HT1080 (cell line): ENCODE results near the gene FKBP1C. TPM values are rescaled to one million over a fixed set of nuclear protein-coding genes. Genes with fewer than 3 reads are reported as not detected.
"Not testable (repeated sequence)": the region's sequence is repeated elsewhere in the genome, so short reads cannot be mapped to it uniquely, and the experiment has no call there.

Source experiments
- DNase-seq: peaks from one replicate; pipeline ENCODE4 v3.0.0-alpha.2; 2015; ENCODE audit warnings: low read depth
- polyA plus RNA-seq, 2 experiments: library from polyadenylated mRNA; depleted of rRNA; stranded (reverse); fragments of >200 nt; gene quantifications; 2 replicates each; pipeline ENCODE4 v1.2.3, GENCODE V29; 2015
- total RNA-seq: library from RNA; depleted of rRNA; stranded (reverse); fragments of >200 nt; shearing (Covaris generic); gene quantifications from 2 replicates; pipeline ENCODE4 v1.2.3, GENCODE V29; 2014; rRNA removed

Gene FKBP1C
- 0.17 and 0.69 TPM in 2 replicates for total RNA-seq
- 0.95 and 1.3 TPM in 2 replicates for polyA plus RNA-seq (2015; cell fraction: cytosol; rRNA removed)
- polyA plus RNA-seq (2015; cell fraction: nucleus; rRNA removed) = 0.46 and 0.93 TPM in 2 replicates

GRCh38 chr6:63211343-63211742, at the start of gene FKBP1C:
TSS of gene FKBP1C (plus strand) at chr6:63211469.
- not testable (repeated sequence) for DNase-seq

DNA sequence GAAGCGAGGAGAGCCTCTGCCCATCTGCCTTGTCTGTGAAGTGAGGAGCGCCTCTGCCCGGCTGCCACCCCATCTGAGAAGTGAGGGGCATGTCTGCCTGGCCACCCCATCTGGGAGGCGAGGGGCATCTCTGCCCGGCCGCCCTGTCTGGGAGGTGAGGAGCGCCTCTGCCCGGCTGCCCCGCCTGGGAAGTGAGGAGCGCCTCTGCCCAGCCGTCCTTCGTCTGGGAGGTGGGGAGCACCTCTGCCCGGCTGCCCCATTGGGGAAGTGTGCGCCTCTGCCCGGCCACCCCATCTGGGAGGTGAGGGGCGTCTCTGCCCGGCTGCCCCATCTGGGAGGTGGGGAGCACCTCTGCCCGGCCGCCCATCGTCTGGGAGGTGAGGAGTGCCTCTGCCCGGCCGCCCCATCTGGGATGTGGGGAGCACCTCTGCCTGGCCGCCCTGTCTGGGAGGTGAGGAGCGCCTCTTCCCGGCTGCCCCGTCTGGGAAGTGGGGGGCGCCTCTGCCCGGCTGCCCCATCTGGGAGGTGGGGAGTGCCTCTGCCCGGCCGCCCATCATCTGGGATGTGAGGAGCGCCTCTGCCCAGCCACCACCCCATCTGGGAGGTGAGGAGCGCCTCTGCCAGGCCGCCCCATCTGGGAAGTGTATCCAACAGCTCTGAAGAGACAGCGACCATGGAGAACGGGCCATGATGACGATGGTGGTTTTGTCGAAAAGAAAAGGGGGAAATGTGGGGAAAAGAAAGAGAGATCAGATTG, 47.0 kb upstream of the FKBP1C start:
- not testable (repeated sequence) for DNase-seq

DNA sequence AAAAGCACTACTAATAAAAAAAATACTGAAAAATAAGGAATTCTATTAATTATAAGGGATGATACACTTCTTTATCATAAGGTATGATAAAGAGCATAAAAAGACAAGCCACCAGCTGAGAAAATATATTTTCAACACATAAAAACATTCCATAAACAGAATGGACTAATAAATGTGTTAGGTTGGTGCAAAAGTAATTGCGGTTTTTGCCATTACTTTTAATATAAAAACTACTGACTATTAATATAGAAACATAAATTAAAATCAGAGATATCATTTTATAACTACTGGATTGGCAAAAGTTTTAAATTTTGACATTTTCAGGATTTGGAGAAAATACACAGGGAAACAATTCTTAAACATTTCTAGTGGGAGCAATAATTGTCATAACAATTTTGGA, 37.1 kb upstream of the FKBP1C start:
- DNase-seq = no peak

- no peak for DNase-seq
Measured at GRCh38 chr6:63176181-63176580, 35.1 kb upstream of the FKBP1C start.

- DNase-seq = no peak
Measured at GRCh38 chr6:63180367-63180766, 30.9 kb upstream of the FKBP1C start.

GRCh38 chr6:63186970-63187369, 24.3 kb upstream of the FKBP1C start:
- no peak for DNase-seq

GRCh38 chr6:63188828-63189227, 22.4 kb upstream of the FKBP1C start:
- DNase-seq = no peak

- no peak for DNase-seq
Measured at GRCh38 chr6:63193324-63193723, 17.9 kb upstream of the FKBP1C start.

DNA sequence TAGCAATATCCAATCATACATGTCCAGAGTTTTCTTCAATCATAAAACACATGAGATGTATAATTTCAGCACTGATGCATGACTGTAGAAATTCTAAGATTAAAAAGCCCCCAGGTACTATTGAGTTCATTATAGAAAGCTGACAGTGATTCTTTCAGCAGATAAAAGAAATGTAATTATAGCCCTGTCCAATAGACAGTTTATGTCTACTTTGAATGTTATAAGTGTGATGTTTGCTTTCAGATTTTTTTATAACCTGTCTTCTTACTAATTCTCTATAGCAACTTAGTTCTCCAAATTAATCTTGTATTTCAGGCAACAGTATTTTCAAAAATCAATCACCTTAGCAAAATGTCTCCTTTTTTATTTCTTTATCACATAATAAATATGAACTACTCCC, 13.5 kb upstream of the FKBP1C start:
- DNase-seq = no peak

DNA sequence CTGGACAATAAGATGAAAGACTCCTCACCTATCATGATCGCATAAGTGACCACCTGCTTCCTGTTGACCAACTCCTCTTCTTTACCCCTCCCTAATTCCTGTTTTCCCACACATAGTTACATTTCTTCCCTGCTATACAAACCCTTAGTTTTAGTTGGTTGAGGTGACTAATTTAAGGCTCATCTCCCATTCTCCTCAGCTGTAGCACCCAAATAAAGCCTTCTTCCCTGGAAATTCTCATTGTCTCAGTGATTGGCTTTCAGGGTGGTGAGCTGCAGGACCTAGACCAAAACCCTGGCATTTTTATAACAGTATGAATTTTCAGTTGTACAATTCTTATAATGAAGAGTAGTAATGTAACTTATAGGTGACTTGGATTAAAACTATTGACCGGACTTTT, 2.1 kb downstream of the FKBP1C start:
- DNase-seq = no peak

GRCh38 chr6:63214816-63215215, 3.5 kb downstream of the FKBP1C start:
- DNase-seq = no peak

DNA sequence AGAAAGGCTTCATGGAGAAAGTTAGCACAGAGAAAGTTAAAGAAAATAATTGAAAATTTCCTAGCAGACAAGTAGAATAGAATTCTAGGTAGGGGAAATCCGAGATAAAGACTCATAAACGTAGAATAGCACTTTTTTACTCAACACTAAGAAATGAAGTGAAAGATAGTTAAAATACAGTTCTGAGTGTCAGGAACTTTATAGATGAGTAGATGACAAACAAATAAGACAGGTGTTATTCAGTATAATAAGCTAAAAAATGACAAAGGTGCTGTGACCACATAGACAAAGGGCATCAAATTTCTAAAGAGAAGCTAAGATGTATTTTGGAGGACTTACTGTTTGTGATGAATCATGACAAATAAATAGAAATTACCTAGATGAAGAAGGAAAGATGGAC, 12.9 kb downstream of the FKBP1C start:
- DNase-seq = no peak

DNA sequence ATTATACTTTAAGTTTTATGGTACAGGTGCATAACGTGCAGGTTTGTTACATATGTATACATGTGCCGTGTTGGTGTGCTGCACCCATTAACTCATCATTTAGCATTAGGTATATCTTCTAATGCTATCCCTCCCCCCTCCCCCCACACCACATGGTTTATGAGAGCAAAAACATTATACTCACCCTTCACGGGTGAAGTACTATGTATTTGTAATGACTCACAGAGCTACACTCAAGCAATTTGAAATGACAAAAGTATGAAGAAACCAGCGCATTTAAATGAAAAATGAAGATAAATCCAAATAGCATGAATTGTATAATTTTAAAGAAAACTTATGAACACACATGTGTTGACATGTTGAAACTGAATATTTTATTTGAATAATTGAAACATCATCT, 14.7 kb downstream of the FKBP1C start:
- DNase-seq = not testable (repeated sequence)

GRCh38 chr6:63227928-63228894, 16.9 kb downstream of the FKBP1C start:
- DNase-seq = not testable (repeated sequence)

- DNase-seq = not testable (repeated sequence)
Measured at GRCh38 chr6:63230027-63230426, 18.8 kb downstream of the FKBP1C start.

DNA sequence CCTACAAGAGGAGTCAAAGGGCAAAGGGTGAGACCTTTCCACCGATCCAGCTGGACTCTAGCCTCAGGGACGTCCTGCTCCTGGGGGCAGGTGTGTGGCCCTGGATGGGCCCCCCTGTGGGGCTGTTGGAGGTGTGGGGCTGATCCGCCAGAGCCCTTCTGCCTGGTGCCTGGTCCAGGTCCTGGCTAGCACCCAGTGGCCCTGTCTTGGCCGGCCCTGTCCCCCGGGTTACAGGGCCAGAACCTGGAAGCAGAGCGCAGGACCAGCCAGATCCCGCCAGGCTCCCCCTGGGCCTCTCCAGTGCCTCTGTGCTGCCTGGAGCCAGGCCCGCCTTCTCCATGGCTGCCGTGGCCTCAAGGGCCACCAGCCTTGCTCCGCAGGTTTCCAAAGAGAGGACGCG, 19.2 kb downstream of the FKBP1C start:
- not testable (repeated sequence) for DNase-seq

DNA sequence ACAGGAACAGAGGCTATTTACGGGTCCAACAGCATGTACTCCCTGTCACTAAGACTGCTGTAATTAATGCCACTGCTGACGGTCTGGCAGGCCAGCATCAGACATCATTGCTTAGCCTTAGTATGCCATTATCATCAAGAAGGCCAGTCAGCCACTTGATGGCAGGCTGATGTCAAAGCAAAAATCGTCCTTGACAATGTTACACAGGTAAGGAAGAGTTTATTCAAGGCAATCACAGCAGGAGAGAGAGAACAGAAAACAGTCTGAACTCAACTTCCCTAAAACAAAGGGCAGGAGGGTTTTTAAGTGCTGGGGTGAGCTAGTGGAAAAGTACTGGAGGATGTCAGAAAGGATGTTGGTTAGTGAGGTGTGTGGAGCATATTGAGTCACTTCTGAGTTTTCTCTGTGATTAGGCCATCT, 25.1 kb downstream of the FKBP1C start:
- peak; percentile 26 for DNase-seq

DNA sequence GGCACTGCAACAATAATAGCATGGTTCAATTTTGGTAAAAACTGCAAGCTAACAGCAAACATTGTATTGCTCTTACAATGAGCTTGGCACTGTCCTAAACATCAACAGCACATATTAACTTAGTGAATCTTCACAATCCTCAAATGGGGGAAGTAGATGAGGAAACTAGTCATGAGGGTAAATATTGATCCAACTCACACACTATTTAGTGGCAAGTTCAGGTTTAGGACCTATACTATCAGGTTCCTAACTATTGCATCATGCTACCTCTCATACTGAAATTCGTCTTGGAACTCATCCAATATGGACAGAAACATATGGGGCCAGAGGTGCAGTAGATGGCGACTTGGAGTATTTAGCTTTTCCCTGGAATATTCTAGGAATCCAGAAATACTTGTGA, 34.2 kb downstream of the FKBP1C start:
- DNase-seq = no peak

- DNase-seq = no peak
Measured at GRCh38 chr6:63245909-63246308, 34.6 kb downstream of the FKBP1C start.

DNA sequence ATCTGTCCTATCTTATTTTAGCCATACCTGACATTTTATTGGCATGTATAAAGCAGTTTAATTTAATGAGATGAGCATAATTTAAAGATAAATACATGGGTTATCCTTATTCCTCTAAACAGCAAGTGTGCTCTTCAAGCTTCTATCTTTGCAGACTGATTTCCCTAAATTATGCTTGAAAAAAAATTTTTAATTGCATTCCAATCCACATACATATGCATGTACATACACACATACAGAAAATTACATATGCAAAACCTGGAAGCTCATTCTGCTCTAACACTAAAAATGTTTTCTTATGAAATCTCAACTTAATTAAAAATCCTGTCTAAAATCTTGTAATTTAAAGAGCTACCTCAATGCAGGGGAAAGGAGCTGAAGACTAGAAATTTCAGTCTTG, 35.3 kb downstream of the FKBP1C start:
- no peak for DNase-seq

GRCh38 chr6:63249875-63250482, 38.7 kb downstream of the FKBP1C start:
- DNase-seq = no peak

DNA sequence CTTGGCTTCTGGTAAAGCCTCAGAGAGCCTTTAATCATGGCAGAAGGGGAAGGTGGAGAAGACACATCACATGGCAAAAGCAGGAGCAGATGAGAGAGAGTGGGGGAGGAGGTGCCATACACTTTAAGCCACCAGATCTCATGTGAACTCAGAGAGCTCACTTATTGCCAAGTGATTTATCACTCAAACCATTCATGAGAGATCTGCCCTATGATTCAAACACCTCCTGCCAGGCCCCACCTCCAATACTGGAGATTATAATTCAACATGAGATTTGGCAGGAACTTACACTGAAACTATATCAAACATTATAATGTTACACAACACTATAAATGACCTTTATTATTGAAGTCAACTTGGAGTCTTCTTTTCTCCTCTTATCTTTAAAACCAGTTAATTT, 47.9 kb downstream of the FKBP1C start:
- no peak for DNase-seq
